ENCODE results near the gene SPON1. TPM values are rescaled to one million over a fixed set of nuclear protein-coding genes. Genes with fewer than 3 reads are reported as not detected.
A peak's percentile ranks its signal among the peaks of the same experiment; 100 is the strongest.

SPON1 gene
- total and polyA plus RNA-seq, 8 donors = 0.83 to 17.5 (median 1.7) TPM

- FAIRE-seq = no peak
- H3K27ac ChIP-seq = no peak overlapping the region
- H3K9me3 ChIP-seq = no peaks in the 10 kb centered on the region
- WGBS, 2 donors = 91 to 97% methylated on average over 1 of the region's 1 CpG
- no peaks in the 10 kb centered on the region for H3K27me3 ChIP-seq
- no peak for ATAC-seq
- H3K4me3 ChIP-seq = no peak overlapping the region
- no peaks in the 10 kb centered on the region for H3K36me3 ChIP-seq
- intact Hi-C loops (cut with DNase I) = no loop called here
- DNase-seq = no peak
- no peak for TF ChIP-seq CTCF (IDR thresholded peaks at IDR 0.05)
- H3K4me1 ChIP-seq = no peaks in the 10 kb centered on the region
Measured at GRCh38 chr11:14185461-14185860, 222.9 kb downstream of the SPON1 start.

- H3K36me3 ChIP-seq = no peaks in the 10 kb centered on the region
- H3K4me3 ChIP-seq = no peak overlapping the region
- no peaks in the 10 kb centered on the region for H3K27me3 ChIP-seq
- no peaks in the 10 kb centered on the region for H3K4me1 ChIP-seq
- ATAC-seq (no peak), FAIRE-seq (no peak), DNase-seq (no peak)
- H3K9me3 ChIP-seq = no peaks in the 10 kb centered on the region
- intact Hi-C loops (cut with DNase I) = no loop called here
- TF ChIP-seq CTCF (IDR thresholded peaks at IDR 0.05) = no peak
- no peak overlapping the region for H3K27ac ChIP-seq
Measured at GRCh38 chr11:14186046-14186775, 223.7 kb downstream of the SPON1 start.

- Histone ChIP-seq H3K4me1 (no peaks in the 10 kb centered on the region), H3K36me3 (no peaks in the 10 kb centered on the region), H3K27ac (no peak overlapping the region), H3K4me3 (no peak overlapping the region), H3K9me3 (no peaks in the 10 kb centered on the region), H3K27me3 (no peaks in the 10 kb centered on the region)
- intact Hi-C loops (cut with DNase I) = no loop called here
- peak in 2 of 4 donors; percentile 38 to 61 for ATAC-seq
- WGBS, 2 donors = 64 to 66% methylated on average over 3 of the region's 3 CpGs
- DNase-seq = no peak
- no peak for TF ChIP-seq CTCF (IDR thresholded peaks at IDR 0.05)
- no peak for FAIRE-seq
Measured at GRCh38 chr11:14189874-14190273, 227.4 kb downstream of the SPON1 start.

- Histone ChIP-seq H3K4me3 (no peak overlapping the region), H3K36me3 (no peaks in the 10 kb centered on the region), H3K27ac (no peak overlapping the region), H3K27me3 (no peaks in the 10 kb centered on the region), H3K4me1 (no peaks in the 10 kb centered on the region), H3K9me3 (no peaks in the 10 kb centered on the region)
- no peak for ATAC-seq
- intact Hi-C loops (cut with DNase I) = no loop called here
- TF ChIP-seq CTCF (IDR thresholded peaks at IDR 0.05) = no peak
- no peak for DNase-seq
- 71 to 82% methylated on average over 6 of the region's 6 CpGs for WGBS, 2 donors
- no peak for FAIRE-seq
Measured at GRCh38 chr11:14190992-14191778, 228.7 kb downstream of the SPON1 start.

- no peaks in the 10 kb centered on the region for H3K27me3 ChIP-seq
- TF ChIP-seq CTCF (IDR thresholded peaks at IDR 0.05) = no peak
- ATAC-seq (no peak), DNase-seq (no peak), FAIRE-seq (no peak)
- H3K9me3 ChIP-seq = no peaks in the 10 kb centered on the region
- H3K4me1 ChIP-seq = no peaks in the 10 kb centered on the region
- no peaks in the 10 kb centered on the region for H3K36me3 ChIP-seq
- 38 to 62% methylated on average over 3 of the region's 3 CpGs for WGBS, 2 donors
- intact Hi-C loops (cut with DNase I) = no loop called here
- no peak overlapping the region for H3K4me3 ChIP-seq
- no peak overlapping the region for H3K27ac ChIP-seq
Measured at GRCh38 chr11:14193644-14194043, 231.1 kb downstream of the SPON1 start.

All from pancreas (tissue), 10 donors.